PC-3 (cell line): Measurements from ENCODE around the gene DPY19L2. TPM values are rescaled to one million over a fixed set of nuclear protein-coding genes. Genes with fewer than 3 reads are reported as not detected.
A peak's percentile ranks its signal among the peaks of the same experiment; 100 is the strongest.
"Not testable (repeated sequence)": the region's sequence is repeated elsewhere in the genome, so short reads cannot be mapped to it uniquely, and the experiment has no call there.

Source experiments
- ATAC-seq: fragments of 200-7000 bp; cut with Tn5 transposase; 2 replicates; pipeline ENCODE4 v1.9.1; 2020; ENCODE audit warnings: mild to moderate bottlenecking, moderate library complexity
- BruUV-seq: library from RNA; stranded (reverse); fragments of 400-500 nt; replicated peaks from 2 replicates; lab custom pipeline; 2021; lab: Mats Ljungman, UMichigan
- CTCF ChIA-PET: fragments of 300-600 bp; sonication (Branson Sonifier 250); formaldehyde crosslinking; loops from one replicate; lab custom pipeline; 2022; ENCODE audit warnings: antibody characterized with exemption; lab: Charles Lee
- POLR2A ChIA-PET: fragments of 300-600 bp; sonication (Branson Sonifier 250); formaldehyde crosslinking; loops from one replicate; lab custom pipeline; 2022; ENCODE audit warnings: antibody characterized with exemption; ENCODE audit not compliant: unreplicated experiment; lab: Charles Lee
- DNase-seq: peaks from one replicate; pipeline ENCODE4 v3.0.0-alpha.2; 2015
- H2AFZ ChIP-seq: fragments of 300-600 bp; sonication (generic); 2 replicates; pipeline ENCODE4 v1.6.0; 2016; ENCODE audit warnings: antibody characterized with exemption, low read length
- H3F3A ChIP-seq: fragments of 300-600 bp; sonication (generic); one replicate; pipeline ENCODE4 v1.6.0; 2017; ENCODE audit warnings: antibody characterized with exemption, low read length, control low read depth, mild to moderate bottlenecking; ENCODE audit not compliant: unreplicated experiment
- H3K27ac ChIP-seq: fragments of 300-600 bp; sonication (generic); 2 replicates; pipeline ENCODE4 v1.5.1; 2016; ENCODE audit warnings: mild to moderate bottlenecking, low read length
- H3K27me3 ChIP-seq: fragments of 300-600 bp; sonication (generic); 2 replicates; pipeline ENCODE4 v1.6.1; 2016; ENCODE audit warnings: low read length, mixed read lengths
- H3K36me3 ChIP-seq: fragments of 300-600 bp; sonication (generic); 2 replicates; pipeline ENCODE4 v1.6.1; 2016; ENCODE audit warnings: low read depth, mixed run types, low read length, mixed read lengths
- H3K4me1 ChIP-seq: fragments of 300-600 bp; sonication (generic); 2 replicates; pipeline ENCODE4 v1.5.1; 2016; ENCODE audit warnings: low read length; ENCODE audit not compliant: insufficient read depth
- H3K4me2 ChIP-seq: fragments of 300-600 bp; sonication (generic); 2 replicates; pipeline ENCODE4 v1.6.0; 2016; ENCODE audit warnings: low read length
- H3K4me3 ChIP-seq: fragments of 300-600 bp; sonication (generic); 2 replicates; pipeline ENCODE4 v1.5.1; 2016; ENCODE audit warnings: mild to moderate bottlenecking, low read length, mixed read lengths
- H3K79me2 ChIP-seq: fragments of 300-600 bp; sonication (generic); 2 replicates; pipeline ENCODE4 v1.6.1; 2017; ENCODE audit warnings: low read length, mixed read lengths
- H3K9ac ChIP-seq: fragments of 300-600 bp; sonication (generic); 2 replicates; pipeline ENCODE4 v1.6.0; 2016; ENCODE audit warnings: mild to moderate bottlenecking, low read length
- H3K9me2 ChIP-seq: fragments of 300-600 bp; sonication (generic); replicated peaks from 2 replicates; pipeline ENCODE4 v1.6.1; 2016; ENCODE audit warnings: mixed run types, low read length, mixed read lengths
- H3K9me3 ChIP-seq: fragments of 300-600 bp; sonication (generic); 2 replicates; pipeline ENCODE4 v1.6.1; 2016; ENCODE audit warnings: low read length, mixed read lengths
- H4K20me1 ChIP-seq: fragments of 300-600 bp; sonication (generic); 2 replicates; pipeline ENCODE4 v1.6.1; 2016; ENCODE audit warnings: low read length, mixed read lengths
- EZH2 ChIP-seq: fragments of 300-600 bp; sonication (generic); IDR thresholded peaks from one replicate; pipeline ENCODE4 v1.6.1; 2017; ENCODE audit warnings: antibody characterized with exemption, mild to moderate bottlenecking, low read length; ENCODE audit not compliant: unreplicated experiment
- EZH2phosphoT487 ChIP-seq: fragments of 300-600 bp; sonication (generic); IDR thresholded peaks from 2 replicates; pipeline ENCODE4 v1.6.1; 2018; ENCODE audit warnings: mild to moderate bottlenecking, antibody characterized with exemption, low read length, borderline replicate concordance
- intact Hi-C: fragments of 100-400 bp; cut with micrococcal nuclease; formaldehyde crosslinking; loops from 2 replicates; pipeline ENCODE4 v1.9.0; 2023
- total RNA-seq: library from RNA; depleted of rRNA; stranded (reverse); fragments of >200 nt; gene quantifications from 2 replicates; pipeline ENCODE4 v1.2.3, GENCODE V29; 2014
- TF ChIP-seq, protein P1 (sequence below): fragments of 300-600 bp; sonication (generic); conservative IDR thresholded peaks from 2 replicates; pipeline ENCODE4 v1.5.1; 2017; ENCODE audit warnings: antibody characterized with exemption, low read depth, mild to moderate bottlenecking, low read length

Gene DPY19L2
- total RNA-seq, 1 experiment from 2014 or later = 0.33 TPM

GRCh38 chr12:63672550-63672949, 4.3 kb upstream of the DPY19L2 start:
- BruUV-seq, H3K4me1 ChIP-seq, ATAC-seq, H3K79me2 ChIP-seq, H3K9me2 ChIP-seq, H3K4me2 ChIP-seq, POLR2A ChIA-PET, H2AFZ ChIP-seq, H3F3A ChIP-seq, H3K36me3 ChIP-seq, CTCF ChIA-PET, H3K27ac ChIP-seq, H3K9ac ChIP-seq, H3K4me3 ChIP-seq, H4K20me1 ChIP-seq, H3K9me3 ChIP-seq: not testable (repeated sequence)
- peaks cover 26% of the 10 kb centered on the region for H3K27me3 ChIP-seq
- TF ChIP-seq, protein P1, sequence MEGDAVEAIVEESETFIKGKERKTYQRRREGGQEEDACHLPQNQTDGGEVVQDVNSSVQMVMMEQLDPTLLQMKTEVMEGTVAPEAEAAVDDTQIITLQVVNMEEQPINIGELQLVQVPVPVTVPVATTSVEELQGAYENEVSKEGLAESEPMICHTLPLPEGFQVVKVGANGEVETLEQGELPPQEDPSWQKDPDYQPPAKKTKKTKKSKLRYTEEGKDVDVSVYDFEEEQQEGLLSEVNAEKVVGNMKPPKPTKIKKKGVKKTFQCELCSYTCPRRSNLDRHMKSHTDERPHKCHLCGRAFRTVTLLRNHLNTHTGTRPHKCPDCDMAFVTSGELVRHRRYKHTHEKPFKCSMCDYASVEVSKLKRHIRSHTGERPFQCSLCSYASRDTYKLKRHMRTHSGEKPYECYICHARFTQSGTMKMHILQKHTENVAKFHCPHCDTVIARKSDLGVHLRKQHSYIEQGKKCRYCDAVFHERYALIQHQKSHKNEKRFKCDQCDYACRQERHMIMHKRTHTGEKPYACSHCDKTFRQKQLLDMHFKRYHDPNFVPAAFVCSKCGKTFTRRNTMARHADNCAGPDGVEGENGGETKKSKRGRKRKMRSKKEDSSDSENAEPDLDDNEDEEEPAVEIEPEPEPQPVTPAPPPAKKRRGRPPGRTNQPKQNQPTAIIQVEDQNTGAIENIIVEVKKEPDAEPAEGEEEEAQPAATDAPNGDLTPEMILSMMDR = 0 out of 2 replicates have a peak, but pooled peaks have one; percentile 27
- DNase-seq = peak; percentile 11
- intact Hi-C loops = loop anchor here (1.0 kb wide), 2 partner anchors 94 to 130 kb away; no protein-coding TSS in a partner anchor

DNA sequence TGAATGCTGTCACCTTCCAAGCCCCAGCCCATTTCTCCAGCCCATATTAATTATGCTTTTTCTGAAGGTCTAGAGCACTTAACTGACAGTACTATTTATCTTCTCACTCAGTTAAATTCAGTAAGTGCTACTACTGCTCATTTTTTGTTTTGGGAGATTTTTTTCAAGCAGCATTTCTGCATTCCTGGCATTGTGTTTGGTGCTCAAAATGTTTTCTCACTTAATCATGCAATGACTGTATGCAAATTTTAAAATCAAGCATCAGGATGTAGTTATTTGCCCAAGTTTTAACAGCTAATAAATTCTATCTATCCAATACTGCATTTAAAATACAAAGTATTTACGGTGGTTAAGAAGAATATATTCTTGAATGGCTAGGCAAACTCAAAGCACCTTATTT, 1.6 kb upstream of the DPY19L2 start:
- ATAC-seq, H4K20me1 ChIP-seq, H3K27ac ChIP-seq, H3K9ac ChIP-seq, DNase-seq, H3K79me2 ChIP-seq, CTCF ChIA-PET, H3K9me3 ChIP-seq, H3K36me3 ChIP-seq, H3K4me3 ChIP-seq, H3F3A ChIP-seq, H3K9me2 ChIP-seq, BruUV-seq, H3K4me2 ChIP-seq, H2AFZ ChIP-seq, H3K4me1 ChIP-seq, POLR2A ChIA-PET: not testable (repeated sequence)
- peaks cover 29% of the 10 kb centered on the region for H3K27me3 ChIP-seq
- intact Hi-C loops = loop anchor here (10.0 kb wide), 1 partner anchor 565 kb away; no protein-coding TSS in a partner anchor

- H3K27ac ChIP-seq, H3K36me3 ChIP-seq, H3K9me3 ChIP-seq, H3F3A ChIP-seq, BruUV-seq, H3K4me3 ChIP-seq, H3K79me2 ChIP-seq, H3K9ac ChIP-seq, CTCF ChIA-PET, H4K20me1 ChIP-seq, POLR2A ChIA-PET, ATAC-seq, H3K4me2 ChIP-seq, DNase-seq, H2AFZ ChIP-seq, H3K4me1 ChIP-seq, H3K9me2 ChIP-seq: not testable (repeated sequence)
- H3K27me3 ChIP-seq = peaks cover 29% of the 10 kb centered on the region
- intact Hi-C loops = loop anchor here (10.0 kb wide), 1 partner anchor 565 kb away; no protein-coding TSS in a partner anchor
Observed at GRCh38 chr12:63669427-63669826, 1.1 kb upstream of the DPY19L2 start.

- H3K4me1 ChIP-seq, H3F3A ChIP-seq, H3K9me3 ChIP-seq, H3K36me3 ChIP-seq, H3K9ac ChIP-seq, POLR2A ChIA-PET, H3K9me2 ChIP-seq, BruUV-seq, H4K20me1 ChIP-seq, H3K27ac ChIP-seq, H3K79me2 ChIP-seq: not testable (repeated sequence)
- H3K27me3 ChIP-seq = peaks cover 29% of the 10 kb centered on the region
- H3K4me2 ChIP-seq = peak overlapping the region; percentile 85
- intact Hi-C loops = loop anchor here (10.0 kb wide), 1 partner anchor 564 kb away; no protein-coding TSS in a partner anchor
- ATAC-seq (peak; percentile 59), DNase-seq (peak; percentile 6)
- TF ChIP-seq EZH2 (peak; percentile 80), EZH2phosphoT487 (0 out of 2 replicates have a peak, but pooled peaks have one; percentile 25)
- CTCF ChIA-PET = interaction anchor here (0.6 kb wide), 1 partner anchor 435 kb away, joined by 4 read pairs; no protein-coding TSS in a partner anchor
- peak overlapping the region; percentile 67 for H3K4me3 ChIP-seq
- H2AFZ ChIP-seq = peak overlapping the region; percentile 83
Observed at GRCh38 chr12:63668800-63669365, 590 bp upstream of the DPY19L2 start.

DNA sequence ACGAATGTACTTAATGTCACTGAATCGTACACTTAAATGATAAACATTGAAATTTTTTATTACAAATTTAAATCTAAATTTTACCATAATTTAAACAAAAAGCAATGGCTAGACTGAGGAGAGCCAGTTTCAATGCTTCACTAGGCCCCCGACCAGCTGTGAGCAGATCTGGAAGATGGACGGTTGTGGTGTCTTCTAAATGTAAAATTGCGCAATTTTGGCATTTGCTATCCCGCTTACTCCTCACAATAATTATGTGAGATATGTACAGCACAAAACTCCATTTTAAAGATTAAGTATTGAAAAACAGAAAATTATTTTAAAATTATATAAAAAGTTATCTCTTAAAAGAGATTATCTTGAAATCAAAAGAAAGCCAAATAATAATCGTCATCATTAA, 5.3 kb downstream of the DPY19L2 start:
- H3K27ac ChIP-seq, CTCF ChIA-PET, ATAC-seq, H3K9ac ChIP-seq, H3F3A ChIP-seq, BruUV-seq, H3K4me3 ChIP-seq, H3K36me3 ChIP-seq, POLR2A ChIA-PET, H3K4me2 ChIP-seq, H3K79me2 ChIP-seq, H3K9me3 ChIP-seq, H3K27me3 ChIP-seq, H4K20me1 ChIP-seq, H2AFZ ChIP-seq, H3K4me1 ChIP-seq, DNase-seq, H3K9me2 ChIP-seq: not testable (repeated sequence)
- intact Hi-C loops = loop anchor here (10.0 kb wide), 1 partner anchor 558 kb away; no protein-coding TSS in a partner anchor
